Measurements from ENCODE around the gene CBFB. TPM values are rescaled to one million over a fixed set of nuclear protein-coding genes. Genes with fewer than 3 reads are reported as not detected.

Gene CBFB
- total RNA-seq, 3 donors from 2014 or later (not counting 1 experiment from before 2014, with no cell fraction given) = 96.1 to 102 (median 97.2) TPM

DNA sequence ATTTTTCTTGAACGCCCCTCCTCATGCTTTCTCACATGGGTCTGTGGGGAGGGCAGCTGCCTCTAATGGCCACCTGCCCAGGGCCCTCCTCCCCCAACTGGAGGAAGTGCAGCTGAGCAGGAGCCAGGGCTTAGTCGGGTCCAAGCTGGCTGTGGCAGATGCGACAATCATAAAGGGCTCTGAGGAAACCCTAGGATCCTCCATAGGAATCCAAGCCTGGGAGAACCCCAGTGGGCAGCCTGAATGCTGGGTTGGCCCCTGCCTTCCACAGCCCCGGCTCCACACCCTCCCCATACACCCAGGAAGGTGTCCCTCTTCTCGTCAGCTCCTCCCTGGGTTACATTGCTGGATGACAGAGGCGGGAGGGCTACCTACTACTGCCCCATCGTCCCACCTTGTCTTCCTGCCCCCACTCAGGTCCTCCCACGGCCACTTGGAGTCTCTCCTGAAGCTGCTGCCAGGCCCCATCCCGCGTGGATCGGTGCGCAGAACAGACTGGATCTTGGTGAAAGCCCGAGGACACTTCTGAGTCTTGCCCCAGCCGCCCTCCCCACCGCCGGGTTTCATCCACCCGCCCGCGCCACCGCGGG, 15.6 kb upstream of the CBFB start:
- Histone ChIP-seq H3K9me3 (ENCODE audit: control insufficient read depth, insufficient read depth, low read length) (no peaks in the 10 kb centered on the region), H3K36me3 (ENCODE audit: control insufficient read depth, insufficient read depth, low read length) (no peaks in the 10 kb centered on the region), H3K27me3 (ENCODE audit: control insufficient read depth, insufficient read depth, low read length) (peaks cover 13% of the 10 kb centered on the region), H3K27ac (ENCODE audit: low read length) (no peak overlapping the region), H3K4me1 (ENCODE audit: control insufficient read depth, insufficient read depth, low read length) (peaks cover 13% of the 10 kb centered on the region), H3K4me3 (ENCODE audit: low read length) (peak overlapping the region; percentile 15)
- ATAC-seq (no peak), DNase-seq (no peak)
- WGBS (ENCODE audit: insufficient coverage) = 14% methylated on average over 21 of the region's 21 CpGs
- Mint-ChIP-seq H3K36me3 (no peaks in the 10 kb centered on the region), H3K4me1 (peaks cover 0 to 3% of the 10 kb centered on the region in 2 donors), H3K4me3 (peak overlapping the region; percentile 42), H3K27ac (no peak overlapping the region), H3K9me3 (no peaks in the 10 kb centered on the region), H3K27me3 (ENCODE audit: low read depth in 2 of 2) (peaks cover 0 to 17% of the 10 kb centered on the region in 2 donors)
- intact Hi-C loops (cut with micrococcal nuclease) = loop anchor here (10.0 kb wide), 1 partner anchor 91 kb away; the partner anchor contains the start of gene PHAF1
- TF ChIP-seq, protein P1, sequence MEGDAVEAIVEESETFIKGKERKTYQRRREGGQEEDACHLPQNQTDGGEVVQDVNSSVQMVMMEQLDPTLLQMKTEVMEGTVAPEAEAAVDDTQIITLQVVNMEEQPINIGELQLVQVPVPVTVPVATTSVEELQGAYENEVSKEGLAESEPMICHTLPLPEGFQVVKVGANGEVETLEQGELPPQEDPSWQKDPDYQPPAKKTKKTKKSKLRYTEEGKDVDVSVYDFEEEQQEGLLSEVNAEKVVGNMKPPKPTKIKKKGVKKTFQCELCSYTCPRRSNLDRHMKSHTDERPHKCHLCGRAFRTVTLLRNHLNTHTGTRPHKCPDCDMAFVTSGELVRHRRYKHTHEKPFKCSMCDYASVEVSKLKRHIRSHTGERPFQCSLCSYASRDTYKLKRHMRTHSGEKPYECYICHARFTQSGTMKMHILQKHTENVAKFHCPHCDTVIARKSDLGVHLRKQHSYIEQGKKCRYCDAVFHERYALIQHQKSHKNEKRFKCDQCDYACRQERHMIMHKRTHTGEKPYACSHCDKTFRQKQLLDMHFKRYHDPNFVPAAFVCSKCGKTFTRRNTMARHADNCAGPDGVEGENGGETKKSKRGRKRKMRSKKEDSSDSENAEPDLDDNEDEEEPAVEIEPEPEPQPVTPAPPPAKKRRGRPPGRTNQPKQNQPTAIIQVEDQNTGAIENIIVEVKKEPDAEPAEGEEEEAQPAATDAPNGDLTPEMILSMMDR (IDR thresholded peaks at IDR 0.05) = no peak

DNA sequence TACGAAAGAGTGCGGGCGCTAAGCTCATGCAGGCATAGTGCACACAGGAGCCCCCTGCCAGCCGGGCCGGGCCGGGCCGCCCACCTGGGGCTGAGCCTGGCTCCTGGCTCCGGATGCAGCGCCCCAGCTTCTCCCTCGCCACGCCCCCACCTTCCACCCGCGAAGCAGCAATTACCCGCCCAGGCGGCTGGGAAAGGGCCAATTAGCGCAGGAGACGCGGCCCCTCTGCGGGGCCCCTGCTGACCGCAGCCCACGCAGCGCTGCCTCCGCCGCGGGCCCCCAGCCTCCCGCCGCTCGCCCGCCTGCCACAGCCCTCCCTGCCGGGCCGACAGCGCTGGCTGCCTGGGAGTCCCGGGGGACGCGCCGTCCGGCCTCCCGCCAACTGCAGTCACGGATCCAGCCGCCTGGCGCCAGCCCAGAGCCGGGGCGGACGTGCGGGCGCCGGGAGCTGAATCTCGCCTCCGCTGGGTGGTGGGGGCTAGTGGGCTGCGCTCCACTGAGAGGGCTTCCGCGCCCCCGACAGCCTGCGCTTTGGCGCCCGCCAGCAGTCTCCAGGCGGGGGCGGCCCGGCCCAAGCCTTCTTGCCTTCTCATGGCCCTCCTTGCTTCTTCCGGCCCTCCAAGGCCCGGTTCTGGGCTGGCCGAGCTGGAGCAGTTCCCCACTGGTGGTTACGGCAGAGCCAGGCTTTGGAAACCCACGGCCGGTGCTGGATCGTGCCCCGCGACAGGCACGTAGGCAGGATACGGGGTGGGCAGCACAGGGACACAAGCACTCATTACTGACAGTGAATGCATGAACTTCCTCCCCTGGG, 14.9 kb upstream of the CBFB start:
- ATAC-seq = peak; percentile 60 to 73 (median 72)
- Histone ChIP-seq H3K27ac (ENCODE audit: low read length) (no peak overlapping the region), H3K9me3 (ENCODE audit: control insufficient read depth, insufficient read depth, low read length) (no peaks in the 10 kb centered on the region), H3K27me3 (ENCODE audit: control insufficient read depth, insufficient read depth, low read length) (peaks cover 13% of the 10 kb centered on the region), H3K36me3 (ENCODE audit: control insufficient read depth, insufficient read depth, low read length) (no peaks in the 10 kb centered on the region), H3K4me3 (ENCODE audit: low read length) (peak overlapping the region; percentile 23), H3K4me1 (ENCODE audit: control insufficient read depth, insufficient read depth, low read length) (peaks cover 13% of the 10 kb centered on the region)
- Mint-ChIP-seq H3K27me3 (ENCODE audit: low read depth in 2 of 2) (peaks cover 0 to 17% of the 10 kb centered on the region in 2 donors), H3K4me1 (peaks cover 0 to 3% of the 10 kb centered on the region in 2 donors), H3K36me3 (no peaks in the 10 kb centered on the region), H3K9me3 (no peaks in the 10 kb centered on the region), H3K4me3 (peak overlapping the region; percentile 82), H3K27ac (no peak overlapping the region)
- peak; percentile 47 to 78 for DNase-seq
- TF ChIP-seq, protein P1 (IDR thresholded peaks at IDR 0.05) = peak; percentile 23
- 1% methylated on average over 70 of the region's 70 CpGs for WGBS (ENCODE audit: insufficient coverage)
- intact Hi-C loops (cut with micrococcal nuclease) = loop anchor here (10.0 kb wide), 1 partner anchor 91 kb away; the partner anchor contains the start of gene PHAF1

DNA sequence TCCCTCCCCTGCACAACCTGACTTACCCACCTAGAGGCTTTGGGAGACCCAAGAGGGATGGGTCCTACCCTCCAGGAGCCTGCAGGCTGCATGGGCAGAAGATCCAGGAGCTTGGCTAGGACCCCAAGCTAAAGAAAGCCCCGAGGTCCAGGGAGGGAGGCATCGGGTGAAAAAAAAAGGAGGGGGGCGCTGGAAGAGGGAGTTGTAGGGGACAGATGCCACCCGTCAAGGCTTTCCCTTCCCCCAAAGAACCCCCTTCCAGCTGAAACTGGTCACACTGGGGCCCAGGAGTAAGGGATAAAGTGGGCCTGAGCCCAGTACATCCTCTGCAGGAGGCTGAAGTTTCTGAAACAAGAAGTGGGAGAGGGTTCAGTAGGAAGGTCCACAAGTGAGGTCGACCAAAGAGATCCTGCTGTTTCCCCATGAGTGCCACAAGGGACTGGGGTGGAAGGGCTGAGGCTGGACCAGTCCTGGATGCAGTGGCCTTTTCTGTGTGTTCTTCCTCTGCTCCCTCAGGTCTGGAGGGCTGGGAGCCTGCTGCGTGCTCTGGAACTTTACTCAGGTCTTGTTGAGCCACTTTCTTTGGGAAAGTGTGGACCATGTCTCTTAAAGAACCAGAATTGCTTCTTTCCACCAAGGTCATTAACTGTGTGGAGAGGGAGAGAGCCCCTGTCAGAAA, 14.2 kb upstream of the CBFB start:
- TF ChIP-seq, protein P1 (IDR thresholded peaks at IDR 0.05) = no peak
- Histone ChIP-seq H3K4me1 (ENCODE audit: control insufficient read depth, insufficient read depth, low read length) (peaks cover 13% of the 10 kb centered on the region), H3K27ac (ENCODE audit: low read length) (no peak overlapping the region), H3K9me3 (ENCODE audit: control insufficient read depth, insufficient read depth, low read length) (no peaks in the 10 kb centered on the region), H3K27me3 (ENCODE audit: control insufficient read depth, insufficient read depth, low read length) (peaks cover 13% of the 10 kb centered on the region), H3K36me3 (ENCODE audit: control insufficient read depth, insufficient read depth, low read length) (no peaks in the 10 kb centered on the region), H3K4me3 (ENCODE audit: low read length) (no peak overlapping the region)
- intact Hi-C loops (cut with micrococcal nuclease) = loop anchor here (10.0 kb wide), 1 partner anchor 90 kb away; the partner anchor contains the start of gene PHAF1
- Mint-ChIP-seq H3K4me1 (peaks cover 0 to 3% of the 10 kb centered on the region in 2 donors), H3K27me3 (ENCODE audit: low read depth in 2 of 2) (peaks cover 0 to 17% of the 10 kb centered on the region in 2 donors), H3K27ac (no peak overlapping the region), H3K36me3 (no peaks in the 10 kb centered on the region), H3K9me3 (no peaks in the 10 kb centered on the region), H3K4me3 (peak overlapping the region; percentile 82)
- ATAC-seq (no peak), DNase-seq (no peak)
- 69% methylated on average over 4 of the region's 6 CpGs for WGBS (ENCODE audit: insufficient coverage)
